SHP77 (cell line): Measurements from ENCODE around the gene CHIT1.
"Not testable (repeated sequence)": the region's sequence is repeated elsewhere in the genome, so short reads cannot be mapped to it uniquely, and the experiment has no call there.

ENCODE experiments used
- DNase-seq, 2 experiments: peaks; one replicate each; lab custom pipeline; 2025; lab: John Stamatoyannopoulos, UW

The CHIT1 gene

DNA sequence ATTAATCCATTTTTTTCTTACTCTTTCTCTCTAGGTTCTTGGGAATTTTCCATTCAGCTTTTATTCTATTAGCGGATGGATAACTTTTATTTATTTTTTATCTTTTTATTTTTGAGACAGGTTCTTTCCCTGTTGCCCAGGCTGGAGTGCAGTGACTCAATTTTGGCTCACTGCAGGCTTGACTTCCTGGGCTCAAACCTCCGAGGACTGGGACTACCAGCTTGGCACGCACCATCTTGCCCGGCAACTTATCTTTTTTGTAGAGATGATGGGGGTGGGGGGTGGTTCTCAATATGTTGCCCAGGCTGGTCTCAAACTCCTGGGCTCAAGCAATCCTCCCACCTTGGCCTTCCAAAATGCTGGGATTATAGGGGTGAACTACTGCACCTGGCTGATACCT, 36.1 kb upstream of the CHIT1 start:
- no peak for DNase-seq

DNA sequence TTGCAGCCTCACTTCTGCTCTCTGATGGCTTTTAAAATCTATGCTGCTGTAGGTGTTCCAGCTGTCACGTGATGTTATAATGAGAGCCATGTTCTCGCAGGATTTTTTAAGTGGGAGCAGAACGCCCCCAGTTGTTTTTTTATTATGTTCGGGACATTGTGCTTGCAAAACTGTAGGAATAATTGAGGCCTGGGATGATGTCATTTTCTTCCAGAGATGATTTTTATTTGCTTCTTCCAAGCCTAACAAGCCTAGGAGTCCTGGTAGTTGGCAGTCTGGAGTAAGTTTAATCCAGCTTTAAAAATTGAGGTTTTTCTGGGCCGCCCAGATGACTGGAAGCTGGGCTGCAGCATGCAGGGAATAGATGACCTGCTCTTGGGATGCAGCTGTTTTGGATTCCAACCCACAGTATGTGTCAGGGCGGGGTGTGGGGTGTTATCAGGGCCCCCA, 34.6 kb upstream of the CHIT1 start:
- DNase-seq, result no peak

DNA sequence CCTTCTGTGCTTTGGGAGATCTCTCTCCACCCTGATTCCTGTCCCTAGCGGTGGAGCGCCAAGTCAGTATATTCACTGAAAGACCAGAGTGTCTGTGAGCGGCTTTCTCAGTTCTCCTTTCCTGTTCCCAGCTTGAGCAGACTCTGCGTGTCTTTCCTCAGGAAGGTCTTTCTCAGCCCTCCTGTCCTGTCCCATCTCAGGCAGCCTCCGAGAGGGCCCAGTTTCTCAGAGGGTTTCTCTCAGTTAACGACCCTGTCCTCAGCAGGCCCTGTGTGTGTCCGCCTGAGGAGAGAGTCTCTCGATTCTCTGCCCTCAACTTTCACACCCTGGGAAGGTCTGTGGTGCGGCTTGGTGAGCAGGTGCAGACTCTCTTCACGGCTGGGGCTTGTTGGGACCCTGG, 34.0 kb upstream of the CHIT1 start:
- no peak for DNase-seq

DNA sequence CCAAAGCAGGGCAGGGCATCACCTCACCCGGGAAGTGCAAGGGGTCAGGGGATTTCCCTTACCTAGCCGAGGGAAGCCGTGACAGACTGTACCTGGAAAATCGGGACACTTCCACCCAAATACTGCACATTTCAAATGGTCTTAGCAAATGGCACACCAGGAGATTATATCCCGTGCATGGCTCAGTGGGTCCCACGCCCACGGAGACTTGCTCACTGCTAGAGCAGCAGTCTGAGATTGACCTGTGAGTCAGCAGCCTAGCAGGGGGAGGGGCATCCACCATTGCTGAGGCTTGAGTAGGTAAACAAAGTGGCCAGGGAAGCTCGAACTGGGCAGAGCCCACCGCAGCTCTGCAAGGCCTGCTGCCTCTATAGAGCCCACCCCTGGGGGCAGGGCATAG, 27.2 kb upstream of the CHIT1 start:
- DNase-seq, result not testable (repeated sequence)

DNA sequence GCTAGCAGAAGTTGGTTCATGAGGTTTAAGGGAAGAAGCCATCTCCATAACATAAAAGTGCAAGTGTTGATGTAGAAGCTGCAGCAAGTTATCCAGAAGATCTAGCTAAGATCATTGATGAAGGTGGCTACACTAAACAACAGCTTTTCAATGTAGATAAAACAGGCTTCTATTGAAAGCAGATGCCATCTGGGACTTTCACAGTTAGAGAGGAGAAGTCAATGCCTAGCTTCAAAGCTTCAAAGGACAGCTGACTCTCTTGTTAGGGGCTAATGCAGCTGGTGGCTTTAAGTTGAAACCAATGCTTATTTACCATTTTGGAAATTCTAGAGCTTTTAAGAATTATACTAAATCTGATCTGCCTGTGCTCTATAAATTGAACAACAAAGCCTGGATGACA, 25.3 kb upstream of the CHIT1 start:
- DNase-seq, result not testable (repeated sequence)

DNA sequence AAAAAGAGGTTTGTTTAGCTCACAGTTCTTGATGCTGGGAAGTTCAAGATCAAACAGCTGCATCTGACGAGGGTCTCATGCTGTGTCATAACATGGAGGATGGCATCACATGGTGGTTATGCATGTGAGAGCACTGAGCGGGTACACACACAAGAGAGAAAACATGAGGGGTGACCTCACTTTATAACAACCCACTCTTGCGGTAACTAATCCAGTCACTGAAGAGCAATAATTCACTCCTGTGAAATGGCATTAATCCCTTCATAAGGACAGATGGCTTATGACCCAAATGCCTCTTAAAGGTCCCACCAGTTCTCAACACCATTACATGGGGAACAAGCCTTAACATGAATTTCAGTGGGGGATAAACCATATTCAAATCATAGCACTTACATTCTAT, 23.2 kb upstream of the CHIT1 start:
- no peak for DNase-seq

DNA sequence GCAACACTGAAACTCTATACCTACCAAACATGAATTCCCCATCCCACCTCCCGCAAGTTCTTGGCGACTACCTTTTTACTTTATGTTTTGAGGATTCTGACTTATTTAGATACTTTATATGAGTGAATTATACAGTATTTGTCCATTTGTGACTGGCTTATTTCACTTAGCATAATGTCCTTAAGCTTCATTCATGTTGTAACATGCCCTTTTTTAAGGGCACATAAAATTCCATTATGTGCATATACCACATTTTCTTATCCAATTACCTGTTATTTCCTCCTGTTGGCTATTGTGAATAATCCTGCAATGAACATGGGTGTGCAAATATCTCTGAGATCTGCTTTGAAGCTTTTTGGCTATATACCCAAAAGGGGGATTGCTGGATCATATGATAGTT, 22.0 kb upstream of the CHIT1 start:
- no peak for DNase-seq

DNA sequence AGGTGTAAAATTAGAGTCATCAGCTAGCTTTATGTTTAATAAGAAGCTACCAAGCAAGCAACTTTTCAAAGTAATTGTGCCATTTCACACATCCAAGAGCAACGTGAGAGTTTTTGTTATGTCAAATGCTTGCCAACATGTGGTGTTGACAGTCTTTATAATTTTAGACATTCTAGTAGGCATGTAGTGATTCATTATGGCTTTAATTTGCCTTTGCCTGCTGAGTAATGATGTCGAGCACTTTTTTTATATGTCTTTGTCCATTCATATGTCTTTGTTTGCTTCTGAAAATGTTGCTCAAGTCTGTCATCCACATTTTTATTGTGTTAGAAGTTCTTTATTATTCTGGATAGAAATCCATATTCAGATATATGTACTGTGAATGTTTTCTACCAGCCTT, 21.4 kb upstream of the CHIT1 start:
- DNase-seq, result no peak

DNA sequence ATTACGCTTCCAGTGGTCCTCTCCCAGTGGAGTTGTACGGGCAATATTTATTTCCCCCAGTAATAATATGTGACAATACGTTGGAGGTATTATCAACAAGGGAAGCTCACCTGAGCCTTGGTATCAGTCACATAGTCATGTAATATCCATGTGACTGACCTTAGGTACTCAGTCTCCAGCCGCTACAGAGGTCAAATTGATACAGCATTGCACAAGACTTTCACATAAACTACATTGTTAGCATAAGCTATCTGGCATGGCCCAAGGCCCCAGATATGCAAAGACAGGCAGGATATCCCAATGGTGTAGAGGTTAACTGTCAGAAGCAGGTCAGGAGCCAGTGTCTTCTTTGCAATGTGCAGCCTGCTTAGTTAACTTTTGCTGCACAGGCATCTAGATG, 15.3 kb upstream of the CHIT1 start:
- no peak for DNase-seq

DNA sequence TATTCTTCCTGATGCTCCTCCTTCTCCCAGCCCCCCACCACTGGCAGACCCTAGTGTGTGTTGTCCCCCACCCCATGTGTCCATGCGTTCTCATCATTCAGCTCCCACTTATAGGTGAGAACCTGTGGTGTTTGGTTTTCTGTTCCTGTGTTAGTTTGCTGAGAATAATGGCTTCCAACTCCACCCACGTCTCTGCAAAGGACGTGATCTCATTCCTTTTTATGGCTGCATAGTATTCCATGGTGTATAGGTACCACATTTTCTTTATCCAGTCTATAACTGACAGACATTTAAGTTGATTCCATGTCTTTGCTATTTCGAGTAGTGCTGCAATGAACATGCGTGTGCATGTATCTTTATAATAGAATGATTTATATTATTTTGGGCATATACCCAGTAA, 12.2 kb upstream of the CHIT1 start:
- DNase-seq, result not testable (repeated sequence)

DNA sequence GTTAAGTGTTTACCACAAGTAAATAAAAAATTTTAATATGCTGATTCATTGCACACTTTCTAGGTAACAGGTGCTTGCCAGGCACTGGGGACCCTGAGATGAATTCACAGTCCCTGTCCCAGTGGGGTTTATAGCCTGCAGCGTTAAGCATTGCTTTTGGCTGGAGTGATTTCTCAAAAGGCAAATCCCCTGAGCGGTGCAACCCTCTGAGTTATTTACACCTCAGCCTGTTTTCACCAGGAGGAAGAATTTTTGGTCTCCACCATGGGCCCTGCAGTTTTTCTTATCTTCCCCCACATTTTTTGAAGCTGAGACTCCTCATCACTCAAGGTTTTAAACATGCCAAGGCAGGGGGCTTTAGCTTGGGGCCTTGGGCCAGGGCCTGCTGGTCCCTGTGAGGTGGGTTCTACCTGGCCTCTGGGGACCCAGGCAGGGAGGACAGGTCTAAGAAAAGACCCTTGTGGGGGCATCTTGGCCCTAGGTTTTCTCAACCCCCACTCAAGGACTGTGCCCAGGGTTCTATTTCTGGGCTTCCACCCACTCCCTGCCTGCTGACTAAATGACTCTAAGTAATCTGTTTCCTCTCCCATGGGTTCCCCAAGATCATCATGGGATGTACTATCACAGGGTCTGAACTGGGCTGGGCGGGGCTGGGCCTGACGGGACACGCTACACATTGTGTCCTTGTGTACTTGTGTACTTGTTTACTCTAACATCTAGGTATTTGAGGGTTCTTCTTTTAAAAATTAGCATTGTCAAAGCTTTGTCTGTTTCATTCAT, 10.2 kb upstream of the CHIT1 start:
- no peak for DNase-seq

DNA sequence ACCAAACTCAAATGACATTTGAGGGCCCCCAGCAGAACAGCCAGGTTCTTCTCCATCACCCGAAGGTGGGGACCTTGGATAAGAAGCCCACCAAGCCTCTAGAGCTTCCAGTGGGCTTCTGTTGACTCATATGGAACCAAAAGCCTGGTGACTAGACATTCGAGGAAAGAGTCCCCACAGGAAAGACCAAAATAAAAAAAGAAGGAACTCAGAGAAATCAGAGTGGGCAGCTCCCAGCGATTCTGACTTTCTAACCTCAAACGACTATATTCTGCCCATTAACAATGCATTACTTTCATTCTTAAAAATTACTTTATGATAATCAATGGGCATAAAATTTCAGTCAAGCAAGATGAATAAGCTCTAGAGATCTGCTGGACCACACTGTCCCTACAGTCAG, 9.6 kb upstream of the CHIT1 start:
- DNase-seq, result no peak

DNA sequence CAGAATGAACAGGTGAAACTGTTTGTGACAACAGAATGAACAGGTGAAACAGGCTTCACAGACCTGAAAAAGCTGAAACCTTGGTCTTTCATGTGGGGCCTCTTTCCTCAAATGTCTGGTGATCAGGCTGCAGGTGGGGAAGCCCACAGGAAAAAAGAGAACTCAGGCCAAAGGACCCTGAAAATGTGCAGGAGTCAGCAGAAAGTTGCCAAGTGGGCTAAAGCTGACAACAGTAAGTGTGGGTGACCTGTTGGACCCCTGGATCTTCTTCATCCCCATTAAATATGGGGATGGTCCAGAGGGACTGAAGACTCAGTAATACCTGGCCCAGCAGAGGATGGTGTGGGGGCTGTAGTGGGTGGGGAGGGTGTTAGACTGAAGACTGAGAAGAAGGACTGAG, 9.1 kb upstream of the CHIT1 start:
- no peak for DNase-seq

DNA sequence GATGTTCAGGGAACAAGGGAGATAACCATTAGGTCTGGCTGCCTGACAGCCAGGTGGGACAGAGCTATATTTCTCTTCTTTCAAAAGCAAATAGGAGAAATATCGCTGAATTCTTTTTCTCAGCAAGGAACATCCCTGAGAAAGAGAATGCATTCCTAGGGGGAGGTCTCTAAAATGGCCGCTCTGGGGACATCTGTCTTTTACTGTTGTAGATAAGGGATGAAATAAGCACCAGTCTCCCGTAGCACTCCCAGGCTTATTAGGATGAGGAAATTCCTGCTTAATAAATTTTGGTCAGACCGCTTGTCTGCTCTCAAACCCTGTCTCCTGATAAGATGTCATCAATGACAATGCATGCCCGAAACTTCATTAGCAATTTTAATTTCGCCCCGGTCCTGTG, 5.4 kb upstream of the CHIT1 start:
- DNase-seq, result not testable (repeated sequence)

DNA sequence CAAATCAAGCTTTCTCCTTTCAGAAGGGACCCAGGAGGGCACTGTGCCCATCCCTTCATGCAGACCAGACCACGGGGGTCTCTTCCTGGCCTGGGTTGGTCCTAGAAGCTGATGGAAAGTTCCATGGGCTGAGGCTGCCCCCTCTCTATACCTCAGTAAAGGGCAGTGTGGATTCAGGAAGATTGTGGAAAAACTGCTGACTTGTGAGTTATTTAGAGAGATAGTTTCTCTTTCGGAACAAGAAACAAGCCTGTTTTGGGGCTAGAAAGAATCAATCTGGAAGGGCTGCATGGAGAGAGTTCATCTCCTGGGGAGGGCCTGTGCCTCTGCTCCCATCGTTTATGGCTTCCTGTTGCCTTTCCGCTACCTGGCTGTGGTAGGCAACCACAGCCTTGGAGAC, 803 bp downstream of the CHIT1 start:
- no peak for DNase-seq

DNA sequence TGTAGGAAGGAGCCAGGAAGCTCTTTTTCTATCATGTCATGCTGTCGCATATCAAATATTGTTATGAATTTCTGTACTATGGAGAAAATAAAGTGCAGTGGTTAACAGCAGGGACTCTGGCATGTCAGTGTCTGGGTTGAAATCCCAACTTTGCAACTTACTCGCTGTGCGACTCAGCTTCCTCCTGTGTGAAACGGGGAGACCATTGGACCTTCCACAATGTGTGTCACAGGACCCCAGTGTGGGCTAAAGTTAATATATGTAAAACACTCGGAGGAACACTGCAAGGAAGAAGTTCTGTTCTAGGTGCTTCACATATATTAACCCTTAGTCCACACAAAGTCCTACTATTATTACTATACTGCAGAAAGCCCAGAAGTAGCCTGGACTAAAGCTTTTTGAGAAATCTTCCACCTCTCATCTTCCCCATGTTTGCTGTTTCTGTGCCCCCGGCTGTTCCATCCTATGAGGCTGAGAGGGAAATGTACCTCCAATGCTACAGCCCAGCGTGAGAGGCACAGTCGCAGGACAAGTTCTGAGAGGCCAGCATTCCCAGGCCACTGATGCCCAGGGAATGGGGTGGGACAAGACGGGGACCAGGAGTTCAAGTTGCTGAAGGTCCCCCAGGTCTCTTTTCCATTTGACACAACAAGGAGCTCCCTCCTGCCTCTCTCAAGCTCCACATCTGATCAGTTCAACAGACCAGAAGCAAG, 1.9 kb downstream of the CHIT1 start:
- DNase-seq, result no peak

DNA sequence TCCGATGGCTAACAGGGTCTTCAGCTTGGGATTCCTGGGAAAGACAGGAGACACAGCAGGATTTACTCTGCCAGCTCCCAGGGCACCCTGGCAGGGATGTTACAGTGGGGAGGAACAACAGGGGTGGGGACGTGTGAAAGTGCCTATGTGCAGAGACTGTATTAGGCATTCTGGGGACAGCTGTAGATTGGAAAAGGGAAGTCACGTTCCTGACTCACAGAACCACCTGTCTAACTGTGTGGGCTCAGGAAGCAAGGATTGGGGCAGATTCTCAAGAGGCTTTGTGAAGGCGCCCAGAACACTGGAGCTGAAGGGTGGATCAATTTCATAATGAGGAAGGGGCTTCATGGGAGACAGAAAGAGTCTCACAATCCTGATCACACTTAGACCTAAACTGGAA, 4.4 kb downstream of the CHIT1 start:
- no peak for DNase-seq

DNA sequence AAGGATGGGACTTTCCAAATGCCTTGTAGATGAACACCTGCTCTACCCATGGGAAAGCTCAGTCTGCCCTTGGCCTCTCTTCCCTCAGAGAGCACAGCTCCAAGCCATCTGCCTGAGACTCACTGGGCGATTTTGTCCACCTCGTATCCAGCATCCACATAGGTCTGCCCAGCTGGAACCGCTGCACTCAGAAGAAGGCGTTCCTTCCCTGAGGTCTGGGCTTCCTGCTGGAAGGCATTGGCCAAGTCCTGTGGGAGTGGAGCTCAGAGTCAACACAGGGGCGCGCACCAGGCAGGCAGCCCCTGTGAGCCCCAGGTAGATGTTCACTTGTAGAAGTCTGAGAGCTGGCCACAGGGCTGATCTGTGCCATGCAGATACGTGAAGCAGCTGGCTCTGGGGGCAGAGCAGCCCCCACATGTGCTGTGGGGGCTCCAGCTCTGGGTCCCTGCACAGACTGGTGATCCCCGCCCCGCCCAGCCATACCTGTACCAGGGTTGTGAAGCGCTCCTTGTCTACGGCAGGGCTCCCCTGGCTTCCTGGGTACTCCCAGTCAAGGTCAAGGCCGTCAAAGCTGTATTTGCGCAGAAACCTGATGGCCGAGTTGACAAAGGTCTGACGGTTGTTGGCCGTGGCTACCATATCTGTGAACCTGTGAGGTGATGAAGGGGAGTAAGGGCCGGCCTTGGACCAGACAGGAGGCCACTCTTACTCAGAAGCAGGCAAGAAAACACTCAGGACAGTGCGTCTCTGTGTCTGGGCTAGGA, 6.3 kb downstream of the CHIT1 start:
- DNase-seq, result no peak

DNA sequence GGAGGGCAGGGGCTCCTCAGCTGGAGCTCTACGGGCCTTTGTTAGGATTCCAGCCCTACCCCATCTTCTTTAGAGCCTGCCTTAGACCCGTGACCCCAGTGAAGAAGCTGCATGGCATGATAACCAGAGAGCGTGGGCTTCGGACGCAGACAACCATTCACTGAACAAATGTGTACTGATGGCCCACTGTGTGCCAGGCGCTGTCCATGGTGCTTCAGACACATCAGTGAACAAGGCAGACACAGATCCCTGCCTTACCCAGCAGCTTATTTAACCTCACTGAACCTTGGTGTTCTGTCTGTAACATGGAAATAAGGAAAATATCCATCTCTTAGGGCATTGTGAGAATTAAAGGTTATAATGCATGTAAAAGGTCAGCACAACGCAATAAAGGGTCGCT, 9.5 kb downstream of the CHIT1 start:
- DNase-seq, result no peak

DNA sequence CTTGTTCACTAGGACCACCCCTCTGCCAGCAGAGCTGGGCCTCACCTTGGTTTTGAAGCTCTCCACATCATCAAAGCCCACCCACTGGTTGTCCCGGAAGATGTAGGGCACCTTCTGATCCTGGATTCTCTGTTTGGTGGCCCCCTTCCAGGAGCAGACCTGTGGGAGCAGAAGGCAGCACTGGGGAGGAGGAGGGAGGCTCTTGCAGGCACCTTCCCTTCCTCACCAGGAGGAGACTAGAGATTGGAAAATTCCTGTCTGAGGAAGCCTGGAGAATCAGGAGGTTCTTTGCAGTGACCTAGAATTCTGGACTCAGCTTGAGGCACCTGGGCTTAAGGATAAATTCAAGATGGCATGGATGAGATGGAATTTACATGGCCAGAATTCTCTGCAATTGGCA, 10.3 kb downstream of the CHIT1 start:
- DNase-seq, result no peak

DNA sequence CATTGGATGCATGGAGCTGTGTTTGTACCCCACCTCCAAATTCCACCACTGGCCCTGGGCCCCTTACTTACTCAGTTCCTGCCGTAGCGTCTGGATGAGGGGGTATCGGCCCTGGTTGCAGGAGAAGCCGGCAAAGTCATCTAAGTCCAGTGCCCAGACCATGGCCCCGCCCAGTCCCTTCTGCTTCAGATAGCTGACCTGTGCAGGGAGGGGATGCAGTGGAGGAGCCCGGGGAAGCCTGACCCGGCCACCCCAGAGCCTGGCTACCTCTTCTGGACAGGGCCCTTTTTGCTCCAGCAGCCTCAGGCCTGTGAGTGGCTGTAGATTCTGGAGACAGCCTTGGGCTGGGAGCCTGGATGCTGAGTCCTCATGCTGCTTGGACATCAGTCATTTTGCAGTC, 11.8 kb downstream of the CHIT1 start:
- DNase-seq, result no peak

DNA sequence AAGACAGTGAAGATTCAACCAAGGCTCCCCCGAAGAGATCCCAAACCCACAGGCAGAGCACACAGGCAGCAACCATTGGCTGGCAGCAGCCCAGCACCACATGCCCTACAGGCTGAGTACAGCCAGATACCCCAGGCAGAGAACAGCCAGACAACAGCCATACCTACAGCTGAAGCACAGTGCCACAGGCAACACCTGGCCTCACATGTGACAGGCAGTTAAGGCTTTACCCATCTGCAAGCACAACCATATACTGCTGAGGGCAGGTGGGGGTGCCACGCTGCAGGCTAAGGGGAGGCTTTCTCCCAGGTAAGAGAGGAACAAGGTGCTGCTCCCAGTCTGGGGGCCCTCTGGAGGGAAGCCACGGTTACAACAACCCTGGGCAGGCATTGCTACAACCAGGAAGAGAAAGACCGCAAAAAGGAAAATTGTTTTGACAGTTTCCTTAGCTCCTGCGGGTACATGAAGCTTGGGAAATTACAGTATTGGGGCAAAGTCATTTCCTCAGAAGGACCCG, 12.3 kb downstream of the CHIT1 start:
- DNase-seq, result no peak
